ENCODE measurements around the gene OCA2. TPM values are rescaled to one million over a fixed set of nuclear protein-coding genes. Genes with fewer than 3 reads are reported as not detected.

The OCA2 gene
- polyA plus RNA-seq, 1 donor (not counting 4 experiments of a cell fraction or from before 2014, with no cell fraction given): 0.05 TPM

GRCh38 chr15:27757052-27757451 is 342.1 kb downstream of the OCA2 start:
- no peak overlapping the region for H3K9ac ChIP-seq (ENCODE audit: control insufficient read depth, extremely low read depth, insufficient read depth, low read length)
- no peaks in the 10 kb centered on the region for H3K27me3 ChIP-seq (ENCODE audit: control insufficient read depth, extremely low read depth, insufficient read depth, low read length)
- H3K4me3 ChIP-seq (ENCODE audit: control insufficient read depth in 2 of 3, extremely low read depth in 1 of 3, insufficient read depth in 2 of 3, low read depth in 1 of 3, low read length in 3 of 3): no peak overlapping the region
- H3K36me3 ChIP-seq (ENCODE audit: control insufficient read depth in 2 of 2, extremely low read depth in 1 of 2, insufficient read depth in 2 of 2, low read length in 2 of 2): no peaks in the 10 kb centered on the region
- H3K79me2 ChIP-seq (ENCODE audit: control insufficient read depth, insufficient read depth, low read length): no peaks in the 10 kb centered on the region
- no peaks in the 10 kb centered on the region for H3K9me1 ChIP-seq (ENCODE audit: control insufficient read depth, extremely low read depth, insufficient read depth, low read length)
- H3K4me2 ChIP-seq (ENCODE audit: control insufficient read depth, extremely low read depth, insufficient read depth, low read depth, low read length): no peak overlapping the region
- dilution Hi-C loops (cut with MboI; ENCODE audit: extremely low pct_ligation_motif_present, low sequenced_read_pairs): no loop called here
- H3K27ac ChIP-seq (ENCODE audit: control insufficient read depth, insufficient read depth, low read length): no peak overlapping the region
- DNase-seq (ENCODE audit: low read depth, low spot score): no peak
- TF ChIP-seq CTCF (optimal IDR thresholded peaks at IDR 0.05 in 1 of 3, IDR thresholded peaks at IDR 0.05 in 1 of 3, conservative IDR thresholded peaks at IDR 0.05 in 1 of 3; ENCODE audit: extremely low read depth in 1 of 3, insufficient read depth in 2 of 3, low read length in 3 of 3) (no peak), EZH2 (IDR thresholded peaks at IDR 0.05; ENCODE audit: low read length) (no peak)
- FAIRE-seq: no peak
- H3K9me3 ChIP-seq (ENCODE audit: control insufficient read depth, low read depth, low read length): no peaks in the 10 kb centered on the region
- H3K4me1 ChIP-seq (ENCODE audit: control insufficient read depth, extremely low read depth, insufficient read depth, low read length): no peaks in the 10 kb centered on the region
- H4K20me1 ChIP-seq (ENCODE audit: control insufficient read depth, extremely low read depth, insufficient read depth, low read length): no peaks in the 10 kb centered on the region
- no peak overlapping the region for H2AFZ ChIP-seq (ENCODE audit: control insufficient read depth, low read length)

DNA sequence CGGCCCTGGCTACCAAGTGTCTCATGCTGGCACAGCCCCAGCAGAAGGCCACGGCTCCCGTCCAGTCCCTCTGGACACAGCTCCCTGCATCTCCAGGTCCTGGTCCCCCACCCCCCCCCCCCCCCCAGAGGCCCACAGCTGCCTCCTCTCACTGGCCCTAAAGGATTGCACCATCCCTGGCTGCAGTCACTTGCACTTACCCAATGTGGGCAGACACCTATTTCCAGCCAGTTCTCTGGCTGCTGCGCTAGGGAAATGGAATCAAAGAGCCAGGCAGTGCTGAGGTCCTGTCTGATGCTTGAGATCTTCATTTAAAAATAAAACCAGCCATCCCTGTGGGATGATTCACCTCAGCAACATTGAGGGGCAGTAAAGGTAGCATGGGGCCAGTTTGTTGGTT is 346.4 kb downstream of the OCA2 start:
- dilution Hi-C loops (cut with MboI; ENCODE audit: extremely low pct_ligation_motif_present, low sequenced_read_pairs): no loop called here
- H3K4me1 ChIP-seq (ENCODE audit: control insufficient read depth, extremely low read depth, insufficient read depth, low read length): no peaks in the 10 kb centered on the region
- no peaks in the 10 kb centered on the region for H3K79me2 ChIP-seq (ENCODE audit: control insufficient read depth, insufficient read depth, low read length)
- TF ChIP-seq CTCF (optimal IDR thresholded peaks at IDR 0.05 in 1 of 3, IDR thresholded peaks at IDR 0.05 in 1 of 3, conservative IDR thresholded peaks at IDR 0.05 in 1 of 3; ENCODE audit: extremely low read depth in 1 of 3, insufficient read depth in 2 of 3, low read length in 3 of 3): no peak
- TF ChIP-seq EZH2 (IDR thresholded peaks at IDR 0.05; ENCODE audit: low read length): no peak
- H4K20me1 ChIP-seq (ENCODE audit: control insufficient read depth, extremely low read depth, insufficient read depth, low read length): no peaks in the 10 kb centered on the region
- no peak overlapping the region for H3K4me2 ChIP-seq (ENCODE audit: control insufficient read depth, extremely low read depth, insufficient read depth, low read depth, low read length)
- H3K27ac ChIP-seq (ENCODE audit: control insufficient read depth, insufficient read depth, low read length): no peak overlapping the region
- no peaks in the 10 kb centered on the region for H3K36me3 ChIP-seq (ENCODE audit: control insufficient read depth in 2 of 2, extremely low read depth in 1 of 2, insufficient read depth in 2 of 2, low read length in 2 of 2)
- no peak for DNase-seq (ENCODE audit: low read depth, low spot score)
- no peaks in the 10 kb centered on the region for H3K9me3 ChIP-seq (ENCODE audit: control insufficient read depth, low read depth, low read length)
- no peak overlapping the region for H2AFZ ChIP-seq (ENCODE audit: control insufficient read depth, low read length)
- no peaks in the 10 kb centered on the region for H3K27me3 ChIP-seq (ENCODE audit: control insufficient read depth, extremely low read depth, insufficient read depth, low read length)
- no peak overlapping the region for H3K4me3 ChIP-seq (ENCODE audit: control insufficient read depth in 2 of 3, extremely low read depth in 1 of 3, insufficient read depth in 2 of 3, low read depth in 1 of 3, low read length in 3 of 3)
- H3K9ac ChIP-seq (ENCODE audit: control insufficient read depth, extremely low read depth, insufficient read depth, low read length): no peak overlapping the region
- no peak for FAIRE-seq
- no peaks in the 10 kb centered on the region for H3K9me1 ChIP-seq (ENCODE audit: control insufficient read depth, extremely low read depth, insufficient read depth, low read length)
